HG03139 (cell line): ENCODE results near the gene GTPBP4.
"Not testable (repeated sequence)": the region's sequence is repeated elsewhere in the genome, so short reads cannot be mapped to it uniquely, and the experiment has no call there.

Source experiments
- ATAC-seq: cut with Tn5 transposase; IDR thresholded peaks from one replicate; pipeline ENCODE4 v1.9.1; 2021; ENCODE audit not compliant: unreplicated experiment

The GTPBP4 gene

GRCh38 chr10:1056326-1057105 lies 68.3 kb downstream of the GTPBP4 start, which contains the start of gene WDR37:
Gene WDR37, plus strand, starts transcription at chr10:1056385. Its CDS starts 15,771 bp downstream, at chr10:1072156.
- ATAC-seq, result peak; percentile 94

GRCh38 chr10:1057106-1057657 lies 68.9 kb downstream of the GTPBP4 start:
- ATAC-seq, result no peak

- ATAC-seq, result no peak
Observed at GRCh38 chr10:1058017-1058416, 69.8 kb downstream of the GTPBP4 start.

- no peak for ATAC-seq
Observed at GRCh38 chr10:1059902-1060301, 71.7 kb downstream of the GTPBP4 start.

GRCh38 chr10:1061930-1062774 lies 73.9 kb downstream of the GTPBP4 start:
- ATAC-seq, result no peak

GRCh38 chr10:1063232-1063865 lies 75.1 kb downstream of the GTPBP4 start:
- ATAC-seq, result no peak

GRCh38 chr10:1064964-1065247 lies 76.7 kb downstream of the GTPBP4 start:
- ATAC-seq, result no peak

GRCh38 chr10:1066734-1067133 lies 78.5 kb downstream of the GTPBP4 start:
- ATAC-seq, result not testable (repeated sequence)

GRCh38 chr10:1068380-1069361 lies 80.4 kb downstream of the GTPBP4 start:
- no peak for ATAC-seq
